Endothelial cell of umbilical vein (primary cell): ENCODE measurements around the gene PRDM11. TPM values are rescaled to one million over a fixed set of nuclear protein-coding genes. Genes with fewer than 3 reads are reported as not detected.

ENCODE experiments used
- BruUV-seq: library from RNA; stranded (reverse); fragments of 400-500 nt; replicated peaks from 2 replicates; lab custom pipeline; 2021; lab: Mats Ljungman, UMichigan
- CTCF ChIA-PET: fragments of 300-600, 350-600 bp; sonication (Branson Sonifier 250); formaldehyde crosslinking; loops from one replicate; lab custom pipeline; 2021; ENCODE audit warnings: antibody characterized with exemption, inconsistent platforms; lab: Charles Lee
- POLR2A ChIA-PET: fragments of 300-600, 350-600 bp; sonication (Branson Sonifier 250); formaldehyde crosslinking; loops from one replicate; lab custom pipeline; 2021; ENCODE audit warnings: antibody characterized with exemption, inconsistent platforms; lab: Charles Lee
- DNase-seq: peaks from one replicate; pipeline ENCODE4 v3.0.0-alpha.2; 2011; ENCODE audit warnings: low read depth, low spot score
- FAIRE-seq: peaks from 2 replicates; lab custom pipeline; 2011; peaks lifted over from hg19 to GRCh38; lab: Jason Lieb, UNC
- H2AFZ ChIP-seq: 2 replicates; pipeline ENCODE4 v1.6.0; 2012; ENCODE audit warnings: low read depth, low read length, control low read depth, inconsistent platforms
- H3K27ac ChIP-seq: 2 replicates; pipeline ENCODE4 v1.5.1; 2011; ENCODE audit warnings: low read depth, mild to moderate bottlenecking, control low read depth, low read length, moderate library complexity; ENCODE audit not compliant: insufficient read depth
- H3K27me3 ChIP-seq, 2 experiments: 2 replicates each; pipeline versions ENCODE4 v1.6.0 to v1.6.1; 2011; ENCODE audit warnings: low read length in 2 of 2, mixed read lengths in 1 of 2; ENCODE audit not compliant: control insufficient read depth in 2 of 2, insufficient read depth in 2 of 2
- H3K36me3 ChIP-seq, 2 experiments: 2 replicates in 1 of 2; 3 replicates in 1 of 2; pipeline ENCODE4 v1.5.1; 2011; ENCODE audit warnings: low read length in 2 of 2, mild to moderate bottlenecking in 1 of 2, moderate library complexity in 1 of 2; ENCODE audit not compliant: control insufficient read depth in 2 of 2, insufficient read depth in 2 of 2; ENCODE audit errors: extremely low read depth in 1 of 2
- H3K4me1 ChIP-seq: 3 replicates; pipeline ENCODE4 v1.5.1; 2011; ENCODE audit warnings: mild to moderate bottlenecking, low read length; ENCODE audit not compliant: control insufficient read depth, insufficient read depth; ENCODE audit errors: extremely low read depth
- H3K4me2 ChIP-seq: 2 replicates; pipeline ENCODE4 v1.6.1; 2011; ENCODE audit warnings: low read length, control low read depth, mixed read lengths; ENCODE audit not compliant: insufficient read depth
- H3K4me3 ChIP-seq, 3 experiments: fragments of 200-600 bp in 1 of 3; sonication (generic), shearing (Covaris generic) in 1 of 3; replicated peaks in 1 of 3; 2 replicates each; pipeline ENCODE4 v1.5.1; 2011 to 2016; ENCODE audit warnings: control low read depth in 3 of 3, low read length in 3 of 3, mild to moderate bottlenecking in 2 of 3, inconsistent platforms in 1 of 3, low read depth in 1 of 3, moderate library complexity in 1 of 3; ENCODE audit not compliant: insufficient read depth in 1 of 3
- H3K79me2 ChIP-seq: 2 replicates; pipeline ENCODE4 v1.6.0; 2012; ENCODE audit warnings: low read length, inconsistent platforms; ENCODE audit not compliant: control insufficient read depth, insufficient read depth
- H3K9ac ChIP-seq: replicated peaks from 2 replicates; pipeline ENCODE3; 2011; ENCODE audit warnings: low read length, control low read depth; ENCODE audit not compliant: insufficient read depth; ENCODE audit errors: extremely low read depth
- H3K9me1 ChIP-seq: replicated peaks from 3 replicates; pipeline ENCODE4 v1.6.0; 2011; ENCODE audit warnings: mild to moderate bottlenecking, low read length; ENCODE audit not compliant: control insufficient read depth, insufficient read depth; ENCODE audit errors: extremely low read depth
- H3K9me3 ChIP-seq: replicated peaks from 2 replicates; pipeline ENCODE4 v1.5.1; 2012; ENCODE audit warnings: low read length, inconsistent platforms; ENCODE audit not compliant: control insufficient read depth, insufficient read depth
- H4K20me1 ChIP-seq: replicated peaks from 2 replicates; pipeline ENCODE3; 2011; ENCODE audit warnings: mild to moderate bottlenecking, low read length; ENCODE audit not compliant: control insufficient read depth, insufficient read depth; ENCODE audit errors: extremely low read depth
- CTCF ChIP-seq, 2 donors: IDR thresholded peaks; 1 replicate in 1 of 2; 2 replicates in 1 of 2; pipeline ENCODE4 v1.5.1; 2011; ENCODE audit warnings: low read length in 2 of 2, mild to moderate bottlenecking in 2 of 2, moderate library complexity in 2 of 2, control low read depth in 1 of 2, inconsistent platforms in 1 of 2, low read depth in 1 of 2; ENCODE audit not compliant: insufficient read depth in 1 of 2; ENCODE audit errors: extremely low read depth in 1 of 2
- EZH2 ChIP-seq: IDR thresholded peaks from 2 replicates; pipeline ENCODE4 v1.6.1; 2012; ENCODE audit warnings: borderline replicate concordance, low read depth, mild to moderate bottlenecking, moderate library complexity, low read length, inconsistent platforms; ENCODE audit not compliant: severe bottlenecking
- FOS ChIP-seq: IDR thresholded peaks from 2 replicates; pipeline ENCODE4 v1.6.1; 2011; ENCODE audit warnings: mild to moderate bottlenecking, low read length, moderate library complexity, borderline replicate concordance; ENCODE audit not compliant: insufficient read depth
- GATA2 ChIP-seq: IDR thresholded peaks from 2 replicates; pipeline ENCODE4 v1.7.0; 2011; ENCODE audit warnings: low read depth, mild to moderate bottlenecking, moderate library complexity, mixed read lengths, low read length; ENCODE audit not compliant: insufficient read length, insufficient read depth
- JUN ChIP-seq: IDR thresholded peaks from 2 replicates; pipeline ENCODE4 v1.6.1; 2011; ENCODE audit warnings: borderline replicate concordance, low read depth; ENCODE audit not compliant: insufficient read length, insufficient read depth
- MYC ChIP-seq: IDR thresholded peaks from one replicate; pipeline ENCODE4 v1.6.1; 2011; ENCODE audit warnings: mild to moderate bottlenecking, low read depth, low read length
- POLR2A ChIP-seq: IDR thresholded peaks from 2 replicates; pipeline ENCODE4 v1.6.1; 2012; ENCODE audit warnings: low read depth, mild to moderate bottlenecking, control low read depth, low read length
- POLR2AphosphoS5 ChIP-seq: IDR thresholded peaks from 2 replicates; pipeline ENCODE4 v1.6.1; 2012; ENCODE audit warnings: low read depth, mild to moderate bottlenecking, control low read depth, low read length, moderate library complexity; ENCODE audit not compliant: insufficient read depth
- dilution Hi-C: fragments of 300-500 bp; cut with MboI; formaldehyde crosslinking; loops from one replicate; pipeline ENCODE4 v1.15.0; 2019; ENCODE audit warnings: low sequenced_read_pairs; ENCODE audit not compliant: extremely low pct_ligation_motif_present
- intact Hi-C: fragments of 100-400 bp; cut with micrococcal nuclease; formaldehyde crosslinking; loops from one replicate; pipeline ENCODE4 v1.10.0; 2022
- polyA plus RNA-seq, 4 experiments: library from polyadenylated mRNA; depleted of rRNA in 3 of 4; stranded (reverse) in 3 of 4; unstranded in 1 of 4; fragments of >200 nt; gene quantifications; 2 replicates each; pipeline versions ENCODE4 v1.2.1 to v1.2.3, GENCODE V29; 2011 to 2012; ENCODE audit warnings: missing spikeins in 1 of 4
- total RNA-seq: library from RNA; stranded (reverse); gene quantifications from 2 replicates; pipeline ENCODE4 v1.2.3, GENCODE V29; 2021
- TF ChIP-seq, protein P1 (sequence below): IDR thresholded peaks from 2 replicates; pipeline ENCODE4 v1.6.1; 2011; ENCODE audit not compliant: insufficient read depth, insufficient read length

PRDM11 gene
- total and polyA plus RNA-seq, 2 donors (not counting 3 experiments of a cell fraction or from before 2014, with no cell fraction given), result 6.9 to 14.1 TPM

DNA sequence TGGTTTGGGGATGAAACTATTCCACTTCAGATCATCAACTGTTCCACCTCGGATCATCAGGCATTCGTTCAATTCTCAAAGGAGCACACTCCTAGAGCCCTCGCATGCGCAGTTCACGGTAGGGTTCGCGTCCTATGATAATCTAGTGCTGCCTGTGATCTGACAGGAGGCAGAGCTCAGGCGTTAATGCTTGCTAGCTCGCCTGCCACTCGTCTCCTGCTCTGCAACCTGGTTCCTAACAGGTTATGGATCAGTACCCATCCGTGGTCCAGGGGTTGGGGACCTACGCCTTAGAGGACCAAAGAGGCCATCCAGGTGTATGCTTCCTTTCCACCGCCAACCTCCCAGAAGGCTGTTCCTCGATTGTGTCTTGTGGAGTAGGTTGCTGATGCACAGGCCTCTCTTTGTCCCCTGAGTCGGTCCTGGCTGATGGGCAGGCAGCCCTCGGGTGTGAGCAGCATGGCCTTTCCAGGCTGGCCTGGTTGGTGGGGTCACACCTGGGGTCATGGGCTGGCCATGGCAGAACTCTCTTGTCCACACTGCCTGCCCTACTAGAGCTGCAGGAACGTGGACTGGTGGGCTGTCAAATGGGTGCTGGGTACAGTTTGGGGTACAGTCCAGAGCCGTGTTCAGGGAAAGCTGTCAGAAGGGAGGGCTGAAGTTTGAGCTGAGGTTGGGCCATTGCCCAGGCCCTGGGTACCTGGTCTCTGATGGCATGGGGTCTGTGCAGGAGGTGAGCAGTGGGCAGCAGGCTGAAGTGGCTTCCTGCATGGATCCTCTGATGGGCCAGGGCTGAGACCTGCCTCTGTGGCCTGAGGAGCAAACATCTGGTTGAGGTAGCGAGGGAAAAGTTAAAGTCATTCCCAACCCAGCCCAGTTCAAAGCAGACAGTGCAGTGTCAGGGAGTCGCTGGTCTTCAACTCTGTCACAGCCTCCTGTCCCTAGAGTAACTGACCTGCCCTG is 11.1 kb downstream of the PRDM11 start:
- no peaks in the 10 kb centered on the region for H3K27me3 ChIP-seq
- H3K9me1 ChIP-seq, result no peaks in the 10 kb centered on the region
- ChIA-PET CTCF (interaction anchor here (0.8 kb wide), 1 partner anchor 76 kb away, joined by 3 read pairs; no protein-coding TSS in a partner anchor), POLR2A (no interaction called here)
- no peaks in the 10 kb centered on the region for H3K36me3 ChIP-seq
- H2AFZ ChIP-seq, result no peak overlapping the region
- TF ChIP-seq, protein P1, sequence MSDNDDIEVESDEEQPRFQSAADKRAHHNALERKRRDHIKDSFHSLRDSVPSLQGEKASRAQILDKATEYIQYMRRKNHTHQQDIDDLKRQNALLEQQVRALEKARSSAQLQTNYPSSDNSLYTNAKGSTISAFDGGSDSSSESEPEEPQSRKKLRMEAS, result no peak
- TF ChIP-seq GATA2 (no peak), EZH2 (no peak), POLR2AphosphoS5 (no peak), FOS (no peak), JUN (no peak), POLR2A (no peak), MYC (no peak), CTCF (IDR thresholded peaks at IDR 0.05; ENCODE audit: extremely low read depth in 1 of 2, insufficient read depth in 1 of 2, low read depth in 1 of 2, low read length in 2 of 2) (no peak)
- no peak overlapping the region for H3K9ac ChIP-seq
- no peaks in the 10 kb centered on the region for H3K9me3 ChIP-seq
- DNase-seq (no peak), FAIRE-seq (no peak)
- no TSS peak for BruUV-seq
- no peak overlapping the region for H3K4me2 ChIP-seq
- H3K27ac ChIP-seq, result no peak overlapping the region
- dilution Hi-C loops, result no loop called here
- H3K79me2 ChIP-seq, result no peaks in the 10 kb centered on the region
- H3K4me3 ChIP-seq, result no peak overlapping the region
- intact Hi-C loops, result no loop called here
- H4K20me1 ChIP-seq, result no peaks in the 10 kb centered on the region
- no peaks in the 10 kb centered on the region for H3K4me1 ChIP-seq
